NCI-H524 treated with DMSO at 0.1 percent for 48 hours (cell line): Measurements from ENCODE around the gene TRIM39.
A peak's percentile ranks its signal among the peaks of the same experiment; 100 is the strongest.
"Not testable (repeated sequence)": the region's sequence is repeated elsewhere in the genome, so short reads cannot be mapped to it uniquely, and the experiment has no call there.

Source experiments
- DNase-seq: peaks from one replicate; lab custom pipeline; 2025; lab: John Stamatoyannopoulos, UW

TRIM39 gene

DNA sequence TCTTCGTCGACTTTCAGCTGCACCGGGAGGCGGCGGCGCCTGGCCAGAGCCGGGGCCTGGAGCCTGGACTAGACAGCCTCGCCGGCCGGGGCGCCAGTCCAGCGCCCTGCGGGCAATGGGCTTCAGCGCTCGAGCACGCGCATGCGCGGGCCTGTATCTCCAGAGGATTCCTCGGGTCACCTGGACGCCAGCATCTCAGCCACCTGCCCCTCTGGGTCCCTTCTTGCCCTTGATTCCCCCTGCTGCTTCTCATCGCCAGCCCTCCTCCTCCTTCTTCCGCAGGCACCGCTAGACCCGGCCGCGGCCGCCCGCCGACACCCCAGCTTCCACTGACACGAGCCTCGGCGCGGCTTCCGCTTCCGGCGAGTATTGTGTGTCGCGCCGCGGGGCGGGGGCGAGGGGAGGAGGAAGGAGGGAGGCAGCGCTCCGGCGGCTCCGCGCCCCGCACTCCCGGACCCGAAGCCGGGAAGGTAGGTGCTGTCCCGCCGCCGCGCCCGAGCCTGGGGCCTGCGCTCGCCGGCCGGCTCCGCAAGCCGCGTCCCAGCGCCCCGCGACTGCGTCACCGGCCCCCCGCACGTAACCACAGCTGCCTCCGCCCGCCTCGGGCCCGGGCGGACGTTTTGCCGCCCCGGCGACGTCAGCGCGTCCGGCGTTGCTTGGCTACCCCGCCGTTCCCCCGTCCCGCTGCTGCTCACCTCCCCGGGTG lies at the start of gene TRIM39:
TRIM39 (plus strand) TSS at position 402 of the 706 bp plus-strand sequence. CDS start 2,391 bp downstream, outside the sequence.
- peak; percentile 40 for DNase-seq

GRCh38 chr6:30280988-30281387 lies 45.7 kb upstream of the TRIM39 start:
- not testable (repeated sequence) for DNase-seq

DNA sequence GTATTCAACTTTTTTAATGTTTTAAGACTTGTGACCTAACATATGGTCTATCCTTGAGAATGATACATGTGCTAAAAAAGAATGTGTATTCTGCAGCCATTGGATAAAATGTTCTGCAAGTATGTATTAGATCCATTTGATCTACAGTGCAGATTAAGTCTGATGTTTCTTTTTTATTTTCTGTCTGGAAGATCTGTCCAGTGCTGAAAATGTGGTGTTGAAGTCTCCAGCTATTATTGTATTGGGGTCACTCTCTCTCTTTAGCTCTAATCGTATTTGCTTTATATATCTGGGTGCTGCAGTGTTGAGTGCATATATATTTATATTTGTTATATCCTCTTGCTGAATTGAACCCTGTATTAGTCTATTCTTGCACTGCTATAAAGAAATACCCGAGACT lies 44.2 kb upstream of the TRIM39 start:
- no peak for DNase-seq

DNA sequence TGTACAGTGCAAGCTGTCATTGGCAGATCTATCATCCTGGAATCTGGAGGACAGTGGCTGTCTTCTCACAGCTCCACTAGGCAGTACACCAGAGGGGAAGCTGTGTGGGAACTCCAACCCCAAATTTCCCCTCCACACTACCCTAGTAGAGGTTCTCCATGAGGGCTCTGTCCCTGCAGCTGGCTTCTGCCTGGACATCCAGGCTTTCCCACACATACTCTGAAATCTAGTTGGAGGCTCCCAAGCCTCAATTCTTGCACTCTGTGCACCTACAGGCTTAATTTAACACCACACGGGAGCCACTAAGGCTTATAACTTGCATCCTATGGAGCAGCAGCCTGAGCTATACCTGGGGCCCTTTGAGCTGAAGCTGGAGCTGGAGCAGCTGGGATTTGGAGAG lies 43.0 kb upstream of the TRIM39 start:
- DNase-seq = no peak

DNA sequence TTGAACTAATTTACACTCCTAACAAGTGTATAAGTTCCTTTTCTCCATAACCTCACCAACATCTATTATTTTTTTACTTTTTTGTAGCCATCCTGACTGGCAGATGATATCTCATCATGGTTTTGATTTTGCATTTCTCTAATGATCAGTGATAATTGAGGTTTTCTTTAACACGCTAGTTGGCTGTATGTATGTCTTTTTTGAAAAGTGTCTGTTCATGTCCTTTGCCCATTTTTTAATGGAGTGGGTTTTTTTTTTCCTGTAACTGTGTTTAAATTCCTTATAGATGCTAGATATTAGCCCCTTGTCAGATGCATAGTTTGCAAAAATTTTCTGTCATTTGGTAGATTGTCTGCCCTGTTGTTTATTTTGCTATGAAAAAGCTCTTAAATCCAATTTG lies 39.6 kb upstream of the TRIM39 start:
- no peak for DNase-seq

DNA sequence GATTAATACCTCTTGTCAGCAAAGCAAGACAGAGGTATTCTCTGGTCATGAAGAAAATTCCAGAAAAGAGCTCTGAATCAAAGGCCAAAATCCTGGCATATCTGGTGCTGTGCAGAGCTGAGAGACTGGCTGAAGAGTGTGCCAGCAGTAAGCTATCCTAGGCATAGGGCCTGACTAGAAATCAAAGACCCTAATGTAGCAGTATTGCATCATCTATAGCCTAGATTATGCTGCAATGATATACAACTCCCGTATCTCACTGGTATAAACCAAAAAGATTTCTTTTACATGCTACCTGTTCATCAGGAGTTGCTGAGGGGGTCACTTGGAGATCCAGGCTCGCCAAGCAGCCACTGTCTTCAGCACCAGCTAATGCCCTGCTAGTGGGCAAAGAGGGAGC lies 30.9 kb upstream of the TRIM39 start:
- DNase-seq = no peak

- DNase-seq = no peak
Measured at GRCh38 chr6:30304002-30304401, 22.7 kb upstream of the TRIM39 start.

- no peak for DNase-seq
Measured at GRCh38 chr6:30311101-30311500, 15.6 kb upstream of the TRIM39 start.

- DNase-seq = no peak
Measured at GRCh38 chr6:30311671-30312070, 15.1 kb upstream of the TRIM39 start.

GRCh38 chr6:30312266-30312665 lies 14.5 kb upstream of the TRIM39 start:
- DNase-seq = no peak

DNA sequence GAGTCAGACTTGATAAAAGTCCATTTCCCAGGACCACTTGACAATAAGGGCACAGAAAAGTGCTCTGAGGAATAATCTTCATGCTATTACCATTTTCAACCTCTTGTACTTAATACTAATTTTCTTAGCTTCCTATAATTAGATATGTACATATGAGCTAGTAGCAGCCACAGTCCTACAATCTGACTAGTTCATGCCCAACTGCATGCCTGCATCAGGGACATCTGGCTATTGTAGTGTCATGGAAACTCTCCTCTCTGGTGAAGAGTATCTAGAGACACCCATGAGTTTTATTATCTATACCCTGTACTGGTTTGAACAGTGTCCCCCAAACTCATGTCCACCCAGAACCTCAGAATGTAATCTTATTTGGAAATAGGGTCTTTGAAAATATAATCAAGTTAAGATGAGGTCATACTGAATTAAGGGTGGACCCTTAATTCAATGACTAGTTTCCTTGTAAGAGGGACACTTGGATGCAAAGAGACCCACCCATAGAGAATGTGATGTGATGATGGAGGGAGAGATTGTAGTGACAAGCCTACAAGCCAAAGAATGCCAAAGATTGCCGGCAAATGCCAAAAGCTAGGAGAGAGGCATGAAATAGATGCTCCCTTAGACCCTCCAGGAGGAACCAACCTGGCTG lies 13.9 kb upstream of the TRIM39 start:
- DNase-seq = no peak

DNA sequence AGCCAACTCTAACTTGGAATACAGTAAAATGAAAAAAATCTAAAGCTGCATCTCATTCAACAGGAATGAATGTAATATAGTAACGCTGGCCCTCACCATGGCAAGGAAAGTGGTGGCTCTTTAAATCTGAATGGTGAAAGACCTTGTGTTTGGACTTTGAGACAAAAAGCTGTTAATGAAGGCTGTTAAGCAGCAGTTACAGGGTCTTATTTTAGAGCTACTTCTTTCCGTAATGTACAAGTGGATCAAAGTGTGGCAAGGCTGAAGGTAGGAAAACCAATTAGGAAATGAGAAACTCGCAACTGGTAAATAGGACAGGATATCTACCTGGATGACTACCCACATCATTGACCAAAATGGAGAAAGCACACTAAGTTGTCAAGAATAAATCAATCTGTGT lies 11.6 kb upstream of the TRIM39 start:
- DNase-seq = no peak

GRCh38 chr6:30317913-30318589 lies 8.7 kb upstream of the TRIM39 start:
- no peak for DNase-seq

- DNase-seq = no peak
Measured at GRCh38 chr6:30319146-30319835, 7.4 kb upstream of the TRIM39 start.

DNA sequence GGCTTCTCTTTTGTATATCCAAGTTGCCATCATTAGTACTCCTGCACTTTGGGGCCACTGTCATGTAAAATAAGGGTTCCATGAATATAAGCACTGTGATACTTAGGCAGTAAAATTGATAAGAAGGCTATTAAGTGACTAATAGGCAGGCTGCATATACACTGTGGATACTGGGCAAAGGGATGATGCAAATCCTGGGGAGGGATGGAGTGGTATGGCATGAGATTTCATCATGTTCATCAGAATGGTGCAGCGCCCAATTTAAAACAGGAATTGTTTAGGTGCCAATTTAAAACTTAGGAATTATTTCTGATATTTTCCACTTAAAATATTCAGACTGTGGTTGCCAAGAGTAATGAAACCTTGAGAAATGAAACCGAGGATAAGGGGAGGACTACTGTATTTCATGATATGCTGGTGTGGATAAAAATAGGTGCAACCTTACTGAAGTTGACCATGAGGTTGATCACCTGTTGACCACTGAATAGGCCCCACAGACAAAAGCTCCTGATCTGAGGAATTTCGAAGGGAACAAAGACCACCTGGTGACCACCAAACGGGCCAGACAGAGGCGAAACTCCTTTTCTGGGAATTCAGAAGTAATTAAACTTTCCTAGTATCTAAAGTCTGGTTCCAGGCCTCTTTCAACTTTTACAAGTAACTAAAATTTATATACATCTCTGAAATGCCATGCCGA lies 4.9 kb upstream of the TRIM39 start:
- DNase-seq = no peak

- no peak for DNase-seq
Measured at GRCh38 chr6:30322527-30323501, 3.9 kb upstream of the TRIM39 start.

GRCh38 chr6:30323806-30324205 lies 2.9 kb upstream of the TRIM39 start:
- DNase-seq = no peak

- no peak for DNase-seq
Measured at GRCh38 chr6:30325150-30325872, 1.4 kb upstream of the TRIM39 start.

DNA sequence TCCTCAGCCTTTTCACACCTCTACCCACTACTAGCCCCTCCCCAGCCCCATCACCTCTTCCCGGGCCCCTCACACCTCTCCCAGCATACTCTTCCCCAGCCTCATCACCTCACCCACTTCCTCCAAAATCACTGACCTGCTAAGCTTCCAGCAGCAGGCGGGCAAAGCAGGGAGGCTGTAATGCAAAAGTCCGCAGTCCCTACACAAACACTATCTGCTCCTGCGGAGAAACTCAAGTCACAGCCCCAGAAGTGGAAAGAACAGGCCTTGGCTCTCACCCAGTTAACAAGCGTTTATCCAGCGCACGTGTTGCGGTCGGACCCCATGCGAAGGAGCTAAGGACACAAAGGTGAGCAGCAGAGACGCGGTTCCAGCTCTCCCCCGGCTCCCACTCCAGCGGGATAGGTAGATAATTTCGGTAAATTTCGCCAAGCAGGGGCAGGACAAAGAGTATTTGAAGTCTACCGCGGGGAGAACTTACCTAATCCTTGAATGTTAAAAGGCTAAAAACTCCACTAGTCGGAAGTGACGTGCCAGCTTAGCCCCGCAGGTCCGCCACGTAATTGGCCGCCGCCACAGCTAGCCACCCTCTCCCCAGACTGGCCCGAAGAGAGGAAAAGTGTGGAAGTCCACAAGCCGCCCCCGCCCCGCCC lies 728 bp upstream of the TRIM39 start:
- DNase-seq = peak; percentile 41
